ENCODE data around the gene WDFY3.

GRCh38 chr4:84685105-84685504, 281.4 kb downstream of the WDFY3 start:
- TF ChIP-seq EZH2 (IDR thresholded peaks at IDR 0.05; ENCODE audit: borderline replicate concordance), result no peak
- no peak for TF ChIP-seq CTCF (IDR thresholded peaks at IDR 0.05; ENCODE audit: poor library complexity)
- no peak for TF ChIP-seq EZH2phosphoT487 (IDR thresholded peaks at IDR 0.05; ENCODE audit: low read depth, severe bottlenecking, unreplicated experiment)

All from hepatocyte (in vitro differentiated cells).